Upper lobe of left lung (tissue), 6 donors: ENCODE results near the gene DGKG. TPM values are rescaled to one million over a fixed set of nuclear protein-coding genes. Genes with fewer than 3 reads are reported as not detected.

Experiments
- ATAC-seq, 2 donors: fragments of 200-7000 bp; cut with Tn5 transposase; one replicate each; pipeline ENCODE4 v1.9.1; 2022; ENCODE audit warnings: mild to moderate bottlenecking in 2 of 2, moderate library complexity in 2 of 2; ENCODE audit not compliant: low FRiP score in 2 of 2
- DNase-seq, 2 donors: peaks; one replicate each; pipeline ENCODE4 v3.0.0-alpha.2; 2019 to 2020
- H3K27ac ChIP-seq, 4 donors: fragments of 200-600 bp; sonication (generic); one replicate each; pipeline ENCODE4 v1.5.1; 2016 to 2019
- H3K27me3 ChIP-seq, 4 donors: fragments of 200-600 bp; sonication (generic); one replicate each; pipeline ENCODE4 v1.5.1; 2017 to 2019
- H3K36me3 ChIP-seq, 4 donors: fragments of 200-600 bp; sonication (generic); one replicate each; pipeline ENCODE4 v1.5.1; 2016 to 2019
- H3K4me1 ChIP-seq, 4 donors: fragments of 200-600 bp; sonication (generic); one replicate each; pipeline ENCODE4 v1.5.1; 2018 to 2019
- H3K4me3 ChIP-seq, 4 donors: fragments of 200-600 bp; sonication (generic); one replicate each; pipeline ENCODE4 v1.5.1; 2017 to 2019; ENCODE audit warnings: mild to moderate bottlenecking in 2 of 4, moderate library complexity in 1 of 4
- H3K9me3 ChIP-seq, 4 donors: fragments of 200-600 bp; sonication (generic); one replicate each; pipeline ENCODE4 v1.5.1; 2018 to 2019
- EP300 ChIP-seq, 4 donors: sonication (generic); formaldehyde crosslinking; IDR thresholded peaks; one replicate each; pipeline ENCODE4 v1.5.1; 2017; ENCODE audit warnings: antibody characterized with exemption in 4 of 4, control low read depth in 2 of 4
- POLR2A ChIP-seq, 4 donors: fragments of 450-650 bp; IDR thresholded peaks; one replicate each; pipeline ENCODE4 v1.5.1; 2016 to 2017; ENCODE audit warnings: antibody characterized with exemption in 4 of 4, mild to moderate bottlenecking in 2 of 4
- POLR2AphosphoS5 ChIP-seq, 2 donors: sonication (generic); formaldehyde crosslinking; IDR thresholded peaks; one replicate each; pipeline ENCODE4 v1.5.1; 2017; ENCODE audit warnings: antibody characterized with exemption in 2 of 2
- WGBS, 2 donors: methylation state at CpG; one replicate each; pipeline ENCODE4 v1.1.5; 2017 to 2018; 5-methylcytosine and 5-hydroxymethylcytosine counted together
- total RNA-seq, 6 donors: library from RNA; depleted of rRNA in 4 of 6; stranded (reverse); fragments of >200 nt in 4 of 6; gene quantifications; one replicate each; pipeline versions ENCODE4 v1.1.0 to v1.2.1, GENCODE V29; 2016 to 2021
- TF ChIP-seq, protein P1 (sequence below), 6 experiments: fragments of 450-650 bp in 4 of 6; fragments of 200-600 bp in 2 of 6; sonication (generic) in 2 of 6; IDR thresholded peaks; one replicate each; pipeline ENCODE4 v1.5.1; 2016 to 2019; ENCODE audit warnings: antibody characterized with exemption in 6 of 6
- donor health status: DM: no; HTN: no; CAD: no; lungs with moderate emphysema.
- donor health status: DM: no; HTN: yes; CAD: no; lungs with severe emphysema.

Gene DGKG
- total RNA-seq, 6 donors from 2014 or later = 4.4 to 32.5 (median 6.5) TPM

DNA sequence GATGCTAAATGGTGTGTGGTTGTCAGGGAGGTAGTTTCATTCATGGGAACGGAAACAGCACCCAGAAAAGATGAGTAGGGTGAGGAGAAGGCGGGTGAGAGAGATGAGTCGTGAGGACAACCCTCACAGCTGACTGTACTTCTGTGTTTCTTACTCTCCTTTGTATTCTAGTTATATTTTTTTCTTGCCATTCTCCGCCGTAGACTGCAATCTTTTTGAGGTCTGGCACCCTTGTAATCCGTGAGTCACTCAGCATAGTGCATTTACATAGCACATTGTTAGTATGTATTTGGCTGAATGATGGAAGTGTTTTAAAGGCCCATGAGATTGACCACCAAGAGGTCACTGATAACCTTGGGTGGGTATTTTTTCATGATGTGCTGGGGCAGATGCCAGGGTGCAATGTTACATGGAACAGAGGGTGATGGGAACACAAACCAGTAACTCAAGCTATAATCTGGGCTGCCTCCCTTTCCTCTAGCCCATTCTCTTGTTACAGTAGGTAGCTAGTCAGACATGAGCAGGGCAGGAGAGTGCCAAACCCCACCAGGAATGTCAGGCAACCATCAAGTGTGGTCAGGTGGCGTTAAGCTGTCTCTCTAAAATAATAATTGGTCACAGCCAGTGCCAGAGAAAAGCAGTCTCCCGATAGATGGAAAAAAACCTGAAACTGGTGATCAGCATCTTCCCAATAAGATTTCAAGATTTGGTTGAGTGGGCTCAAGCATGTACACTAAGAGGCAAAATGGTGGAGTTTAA lies 18.8 kb upstream of the DGKG start:
- 71 to 79% methylated on average over 8 of the region's 8 CpGs for WGBS, 2 donors
- Histone ChIP-seq H3K4me3 (no peak overlapping the region), H3K9me3 (no peaks in the 10 kb centered on the region), H3K36me3 (no peaks in the 10 kb centered on the region), H3K27ac (no peak overlapping the region), H3K4me1 (peaks cover 0 to 16% (median 7%) of the 10 kb centered on the region in 4 donors), H3K27me3 (no peaks in the 10 kb centered on the region)
- DNase-seq (no peak), ATAC-seq (no peak)
- TF ChIP-seq EP300 (IDR thresholded peaks at IDR 0.05) (no peak), POLR2AphosphoS5 (IDR thresholded peaks at IDR 0.05) (no peak), POLR2A (IDR thresholded peaks at IDR 0.05) (no peak)
- TF ChIP-seq, protein P1, sequence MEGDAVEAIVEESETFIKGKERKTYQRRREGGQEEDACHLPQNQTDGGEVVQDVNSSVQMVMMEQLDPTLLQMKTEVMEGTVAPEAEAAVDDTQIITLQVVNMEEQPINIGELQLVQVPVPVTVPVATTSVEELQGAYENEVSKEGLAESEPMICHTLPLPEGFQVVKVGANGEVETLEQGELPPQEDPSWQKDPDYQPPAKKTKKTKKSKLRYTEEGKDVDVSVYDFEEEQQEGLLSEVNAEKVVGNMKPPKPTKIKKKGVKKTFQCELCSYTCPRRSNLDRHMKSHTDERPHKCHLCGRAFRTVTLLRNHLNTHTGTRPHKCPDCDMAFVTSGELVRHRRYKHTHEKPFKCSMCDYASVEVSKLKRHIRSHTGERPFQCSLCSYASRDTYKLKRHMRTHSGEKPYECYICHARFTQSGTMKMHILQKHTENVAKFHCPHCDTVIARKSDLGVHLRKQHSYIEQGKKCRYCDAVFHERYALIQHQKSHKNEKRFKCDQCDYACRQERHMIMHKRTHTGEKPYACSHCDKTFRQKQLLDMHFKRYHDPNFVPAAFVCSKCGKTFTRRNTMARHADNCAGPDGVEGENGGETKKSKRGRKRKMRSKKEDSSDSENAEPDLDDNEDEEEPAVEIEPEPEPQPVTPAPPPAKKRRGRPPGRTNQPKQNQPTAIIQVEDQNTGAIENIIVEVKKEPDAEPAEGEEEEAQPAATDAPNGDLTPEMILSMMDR (IDR thresholded peaks at IDR 0.05) = no peak

DNA sequence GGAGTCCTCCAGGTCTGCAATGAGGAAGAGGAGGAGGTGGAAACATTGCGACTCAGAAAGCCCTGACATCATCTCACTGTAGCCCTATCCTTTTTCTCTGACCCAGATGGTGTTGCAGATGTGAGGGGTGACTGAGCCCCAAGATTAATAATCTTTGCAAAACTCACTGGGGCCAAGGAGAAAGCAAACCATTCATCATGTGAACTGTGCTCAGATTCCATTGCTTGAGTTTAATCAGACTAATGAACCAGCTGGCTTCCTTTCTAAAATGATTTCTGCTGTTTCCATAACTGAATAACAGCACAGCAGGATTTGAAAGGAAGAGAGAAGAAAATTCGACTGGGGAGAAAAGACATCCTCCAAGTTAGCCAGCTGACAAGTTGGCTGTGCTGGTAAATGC lies 13.4 kb upstream of the DGKG start:
- Histone ChIP-seq H3K27ac (no peak overlapping the region), H3K27me3 (no peaks in the 10 kb centered on the region), H3K4me3 (no peak overlapping the region), H3K4me1 (no peaks in the 10 kb centered on the region), H3K9me3 (no peaks in the 10 kb centered on the region), H3K36me3 (no peaks in the 10 kb centered on the region)
- WGBS, 2 donors = 38 to 46% methylated on average over 2 of the region's 2 CpGs
- no peak for TF ChIP-seq POLR2AphosphoS5 (IDR thresholded peaks at IDR 0.05)
- TF ChIP-seq POLR2A (IDR thresholded peaks at IDR 0.05) = no peak
- no peak for TF ChIP-seq EP300 (IDR thresholded peaks at IDR 0.05)
- TF ChIP-seq, protein P1 (IDR thresholded peaks at IDR 0.05) = no peak
- no peak for DNase-seq
- ATAC-seq = no peak

DNA sequence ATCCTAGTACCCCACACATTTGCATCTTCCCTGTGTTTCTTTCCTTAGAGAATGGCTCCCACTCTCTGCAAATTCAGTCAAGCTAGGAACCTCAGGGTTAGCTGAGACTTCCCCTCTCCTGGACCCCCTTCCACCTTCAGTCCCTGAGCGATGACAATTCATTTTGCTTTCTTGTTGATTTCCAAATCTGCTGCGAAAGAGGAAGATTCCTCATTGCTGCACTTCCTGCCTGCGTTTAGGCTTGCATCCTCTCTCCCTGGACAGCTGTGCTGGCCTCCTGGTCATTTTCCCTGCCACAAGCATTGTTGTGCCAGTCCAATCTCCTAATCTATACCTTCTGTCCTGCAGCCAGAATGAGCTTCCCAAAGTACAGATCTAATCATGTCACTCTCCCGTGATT lies 12.3 kb upstream of the DGKG start:
- no peaks in the 10 kb centered on the region for H3K4me1 ChIP-seq
- 34 to 39% methylated on average over 4 of the region's 4 CpGs for WGBS, 2 donors
- no peak overlapping the region for H3K27ac ChIP-seq
- no peak for DNase-seq
- H3K27me3 ChIP-seq = no peaks in the 10 kb centered on the region
- TF ChIP-seq POLR2A (IDR thresholded peaks at IDR 0.05) (no peak), EP300 (IDR thresholded peaks at IDR 0.05) (no peak), POLR2AphosphoS5 (IDR thresholded peaks at IDR 0.05) (no peak)
- TF ChIP-seq, protein P1 (IDR thresholded peaks at IDR 0.05) = no peak
- peak in 1 of 2 donors; percentile 16 for ATAC-seq
- H3K36me3 ChIP-seq = no peaks in the 10 kb centered on the region
- no peaks in the 10 kb centered on the region for H3K9me3 ChIP-seq
- H3K4me3 ChIP-seq = no peak overlapping the region

- H3K27ac ChIP-seq = peak overlapping the region in 2 of 4 donors; percentile 4 to 9
- no peaks in the 10 kb centered on the region for H3K36me3 ChIP-seq
- no peaks in the 10 kb centered on the region for H3K27me3 ChIP-seq
- no peak for DNase-seq
- H3K4me1 ChIP-seq = peaks cover 0 to 9% (median 7%) of the 10 kb centered on the region in 4 donors
- TF ChIP-seq EP300 (IDR thresholded peaks at IDR 0.05) (peak in 1 of 4 donors; percentile 21), POLR2AphosphoS5 (IDR thresholded peaks at IDR 0.05) (no peak), POLR2A (IDR thresholded peaks at IDR 0.05) (no peak)
- TF ChIP-seq, protein P1 (IDR thresholded peaks at IDR 0.05) = no peak
- no peak overlapping the region for H3K4me3 ChIP-seq
- no peak for ATAC-seq
- no peaks in the 10 kb centered on the region for H3K9me3 ChIP-seq
- 71 to 74% methylated on average over 3 of the region's 3 CpGs for WGBS, 2 donors
Measured at GRCh38 chr3:186369217-186369616, 7.2 kb upstream of the DGKG start.

DNA sequence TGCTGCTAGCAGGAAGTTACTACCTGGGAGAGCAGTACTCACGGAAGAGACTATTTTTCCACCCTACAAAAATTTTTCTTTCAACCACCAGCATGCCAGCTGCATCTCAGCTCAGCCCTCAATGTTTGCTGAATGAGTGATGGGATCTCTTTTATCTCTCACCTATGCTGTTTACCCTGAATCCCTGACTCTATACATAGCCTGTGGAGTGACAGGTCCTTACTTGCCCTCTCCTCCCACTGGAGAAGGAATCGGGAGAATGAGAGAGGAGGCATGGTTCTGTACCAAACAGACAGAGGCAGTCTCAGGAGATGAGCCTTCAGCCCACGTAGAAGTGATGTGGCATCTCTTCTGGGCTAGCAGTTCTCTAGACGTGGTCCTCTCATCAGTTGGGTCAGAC lies 6.7 kb upstream of the DGKG start:
- DNase-seq (no peak), ATAC-seq (no peak)
- H3K9me3 ChIP-seq = no peaks in the 10 kb centered on the region
- TF ChIP-seq, protein P1 (IDR thresholded peaks at IDR 0.05) = no peak
- TF ChIP-seq EP300 (IDR thresholded peaks at IDR 0.05) = no peak
- TF ChIP-seq POLR2AphosphoS5 (IDR thresholded peaks at IDR 0.05) = no peak
- no peak for TF ChIP-seq POLR2A (IDR thresholded peaks at IDR 0.05)
- no peak overlapping the region for H3K4me3 ChIP-seq
- peaks cover 0 to 4% (median 0%) of the 10 kb centered on the region in 4 donors for H3K27me3 ChIP-seq
- peak overlapping the region in 2 of 4 donors; percentile 4 to 9 for H3K27ac ChIP-seq
- WGBS, 2 donors = 61 to 63% methylated on average over 4 of the region's 4 CpGs
- H3K4me1 ChIP-seq = peaks cover 0 to 9% (median 7%) of the 10 kb centered on the region in 4 donors
- no peaks in the 10 kb centered on the region for H3K36me3 ChIP-seq
